ENCODE measurements around the gene RPTN.

RPTN gene

GRCh38 chr1:152185544-152186391 lies 26.7 kb upstream of the RPTN start:
- Histone ChIP-seq H3K36me3 (ENCODE audit: control insufficient read depth, insufficient read depth, low read length) (no peaks in the 10 kb centered on the region), H3K27ac (ENCODE audit: insufficient read depth, low read length, poor library complexity, severe bottlenecking) (no peak overlapping the region), H3K27me3 (replicated peaks; ENCODE audit: control insufficient read depth, insufficient read depth, low read length, poor library complexity, severe bottlenecking) (no peaks in the 10 kb centered on the region), H3K9me3 (ENCODE audit: control insufficient read depth, low read length) (no peaks in the 10 kb centered on the region), H3K4me1 (ENCODE audit: control insufficient read depth, insufficient read depth, low read length, poor library complexity, severe bottlenecking) (no peaks in the 10 kb centered on the region), H3K4me3 (ENCODE audit: insufficient read depth, low read depth, low read length, poor library complexity, severe bottlenecking) (no peak overlapping the region)
- DNase-seq = peak in 1 of 3 donors; percentile 6

GRCh38 chr1:152182944-152183361 lies 23.9 kb upstream of the RPTN start:
- no peaks in the 10 kb centered on the region for H3K36me3 ChIP-seq (ENCODE audit: control insufficient read depth, insufficient read depth, low read length)
- no peak overlapping the region for H3K27ac ChIP-seq (ENCODE audit: insufficient read depth, low read length, poor library complexity, severe bottlenecking)
- no peak overlapping the region for H3K4me3 ChIP-seq (ENCODE audit: insufficient read depth, low read depth, low read length, poor library complexity, severe bottlenecking)
- no peaks in the 10 kb centered on the region for H3K4me1 ChIP-seq (ENCODE audit: control insufficient read depth, insufficient read depth, low read length, poor library complexity, severe bottlenecking)
- H3K27me3 ChIP-seq (replicated peaks; ENCODE audit: control insufficient read depth, insufficient read depth, low read length, poor library complexity, severe bottlenecking) = no peaks in the 10 kb centered on the region
- H3K9me3 ChIP-seq (ENCODE audit: control insufficient read depth, low read length) = no peaks in the 10 kb centered on the region
- DNase-seq = no peak

- Histone ChIP-seq H3K27me3 (replicated peaks; ENCODE audit: control insufficient read depth, insufficient read depth, low read length, poor library complexity, severe bottlenecking) (no peaks in the 10 kb centered on the region), H3K9me3 (ENCODE audit: control insufficient read depth, low read length) (no peaks in the 10 kb centered on the region), H3K27ac (ENCODE audit: insufficient read depth, low read length, poor library complexity, severe bottlenecking) (no peak overlapping the region), H3K36me3 (ENCODE audit: control insufficient read depth, insufficient read depth, low read length) (no peaks in the 10 kb centered on the region), H3K4me1 (ENCODE audit: control insufficient read depth, insufficient read depth, low read length, poor library complexity, severe bottlenecking) (no peaks in the 10 kb centered on the region), H3K4me3 (ENCODE audit: insufficient read depth, low read depth, low read length, poor library complexity, severe bottlenecking) (no peak overlapping the region)
- no peak for DNase-seq
Observed at GRCh38 chr1:152182431-152182830, 23.4 kb upstream of the RPTN start.

GRCh38 chr1:152179566-152179965 lies 20.5 kb upstream of the RPTN start:
- no peaks in the 10 kb centered on the region for H3K4me1 ChIP-seq (ENCODE audit: control insufficient read depth, insufficient read depth, low read length, poor library complexity, severe bottlenecking)
- no peak for DNase-seq
- H3K9me3 ChIP-seq (ENCODE audit: control insufficient read depth, low read length) = no peaks in the 10 kb centered on the region
- no peaks in the 10 kb centered on the region for H3K27me3 ChIP-seq (replicated peaks; ENCODE audit: control insufficient read depth, insufficient read depth, low read length, poor library complexity, severe bottlenecking)
- H3K4me3 ChIP-seq (ENCODE audit: insufficient read depth, low read depth, low read length, poor library complexity, severe bottlenecking) = no peak overlapping the region
- H3K27ac ChIP-seq (ENCODE audit: insufficient read depth, low read length, poor library complexity, severe bottlenecking) = no peak overlapping the region
- H3K36me3 ChIP-seq (ENCODE audit: control insufficient read depth, insufficient read depth, low read length) = no peaks in the 10 kb centered on the region

- Histone ChIP-seq H3K27me3 (replicated peaks; ENCODE audit: control insufficient read depth, insufficient read depth, low read length, poor library complexity, severe bottlenecking) (no peaks in the 10 kb centered on the region), H3K4me1 (ENCODE audit: control insufficient read depth, insufficient read depth, low read length, poor library complexity, severe bottlenecking) (no peaks in the 10 kb centered on the region)
Observed at GRCh38 chr1:152170287-152170905, 11.4 kb upstream of the RPTN start.

GRCh38 chr1:152169366-152170025 lies 10.5 kb upstream of the RPTN start:
- Histone ChIP-seq H3K4me1 (ENCODE audit: control insufficient read depth, insufficient read depth, low read length, poor library complexity, severe bottlenecking) (no peaks in the 10 kb centered on the region), H3K27ac (ENCODE audit: insufficient read depth, low read length, poor library complexity, severe bottlenecking) (no peak overlapping the region), H3K9me3 (ENCODE audit: control insufficient read depth, low read length) (no peaks in the 10 kb centered on the region), H3K27me3 (replicated peaks; ENCODE audit: control insufficient read depth, insufficient read depth, low read length, poor library complexity, severe bottlenecking) (no peaks in the 10 kb centered on the region), H3K36me3 (ENCODE audit: control insufficient read depth, insufficient read depth, low read length) (no peaks in the 10 kb centered on the region), H3K4me3 (ENCODE audit: insufficient read depth, low read depth, low read length, poor library complexity, severe bottlenecking) (no peak overlapping the region)
- no peak for DNase-seq

More at GRCh38 chr1:152170287-152170905, 11.4 kb upstream of the RPTN start:
- H3K36me3 ChIP-seq (ENCODE audit: control insufficient read depth, insufficient read depth, low read length) = no peaks in the 10 kb centered on the region
- H3K27ac ChIP-seq (ENCODE audit: insufficient read depth, low read length, poor library complexity, severe bottlenecking) = no peak overlapping the region
- no peaks in the 10 kb centered on the region for H3K9me3 ChIP-seq (ENCODE audit: control insufficient read depth, low read length)
- no peak for DNase-seq
- H3K4me3 ChIP-seq (ENCODE audit: insufficient read depth, low read depth, low read length, poor library complexity, severe bottlenecking) = no peak overlapping the region

GRCh38 chr1:152168535-152168868 lies 9.5 kb upstream of the RPTN start:
- H3K27ac ChIP-seq (ENCODE audit: insufficient read depth, low read length, poor library complexity, severe bottlenecking) = no peak overlapping the region
- no peaks in the 10 kb centered on the region for H3K4me1 ChIP-seq (ENCODE audit: control insufficient read depth, insufficient read depth, low read length, poor library complexity, severe bottlenecking)
- H3K27me3 ChIP-seq (replicated peaks; ENCODE audit: control insufficient read depth, insufficient read depth, low read length, poor library complexity, severe bottlenecking) = no peaks in the 10 kb centered on the region
- no peak overlapping the region for H3K4me3 ChIP-seq (ENCODE audit: insufficient read depth, low read depth, low read length, poor library complexity, severe bottlenecking)
- DNase-seq = no peak
- no peaks in the 10 kb centered on the region for H3K9me3 ChIP-seq (ENCODE audit: control insufficient read depth, low read length)
- no peaks in the 10 kb centered on the region for H3K36me3 ChIP-seq (ENCODE audit: control insufficient read depth, insufficient read depth, low read length)

GRCh38 chr1:152167835-152168534 lies 9.0 kb upstream of the RPTN start:
- Histone ChIP-seq H3K4me1 (ENCODE audit: control insufficient read depth, insufficient read depth, low read length, poor library complexity, severe bottlenecking) (no peaks in the 10 kb centered on the region), H3K27me3 (replicated peaks; ENCODE audit: control insufficient read depth, insufficient read depth, low read length, poor library complexity, severe bottlenecking) (no peaks in the 10 kb centered on the region), H3K9me3 (ENCODE audit: control insufficient read depth, low read length) (no peaks in the 10 kb centered on the region), H3K4me3 (ENCODE audit: insufficient read depth, low read depth, low read length, poor library complexity, severe bottlenecking) (no peak overlapping the region), H3K27ac (ENCODE audit: insufficient read depth, low read length, poor library complexity, severe bottlenecking) (no peak overlapping the region), H3K36me3 (ENCODE audit: control insufficient read depth, insufficient read depth, low read length) (no peaks in the 10 kb centered on the region)
- no peak for DNase-seq

GRCh38 chr1:152166966-152167365 lies 7.9 kb upstream of the RPTN start:
- Histone ChIP-seq H3K36me3 (ENCODE audit: control insufficient read depth, insufficient read depth, low read length) (no peaks in the 10 kb centered on the region), H3K4me1 (ENCODE audit: control insufficient read depth, insufficient read depth, low read length, poor library complexity, severe bottlenecking) (no peaks in the 10 kb centered on the region), H3K27me3 (replicated peaks; ENCODE audit: control insufficient read depth, insufficient read depth, low read length, poor library complexity, severe bottlenecking) (no peaks in the 10 kb centered on the region), H3K27ac (ENCODE audit: insufficient read depth, low read length, poor library complexity, severe bottlenecking) (no peak overlapping the region), H3K9me3 (ENCODE audit: control insufficient read depth, low read length) (no peaks in the 10 kb centered on the region), H3K4me3 (ENCODE audit: insufficient read depth, low read depth, low read length, poor library complexity, severe bottlenecking) (no peak overlapping the region)
- DNase-seq = no peak

Measured in effector memory CD4-positive, alpha-beta T cell (primary cell).